H1 (cell line): Measurements from ENCODE around the gene RELT. TPM values are rescaled to one million over a fixed set of nuclear protein-coding genes. Genes with fewer than 3 reads are reported as not detected.

Experiments
- CTCF ChIA-PET: fragments of 300-600 bp; sonication (Branson Sonifier 250); formaldehyde crosslinking; loops from one replicate; lab custom pipeline; 2021; ENCODE audit not compliant: partially characterized antibody; lab: Charles Lee
- POLR2A ChIA-PET: fragments of 300-600 bp; sonication (Branson Sonifier 250); formaldehyde crosslinking; loops from one replicate; lab custom pipeline; 2021; ENCODE audit warnings: inconsistent platforms; ENCODE audit not compliant: partially characterized antibody; lab: Charles Lee
- DNase-seq, 2 experiments: peaks; one replicate each; pipeline versions ENCODE4 v3.0.0 to v3.0.0-alpha.2; 2010 to 2022; ENCODE audit warnings: low spot score in 2 of 2, low read depth in 1 of 2, mixed read lengths in 1 of 2
- FAIRE-seq: peaks from 2 replicates; lab custom pipeline; 2011; peaks lifted over from hg19 to GRCh38; lab: Jason Lieb, UNC
- H2AFZ ChIP-seq: 2 replicates; pipeline ENCODE4 v1.8.1; 2012; ENCODE audit warnings: low read length, inconsistent platforms
- H2AK5ac ChIP-seq: 2 replicates; pipeline ENCODE4 v1.6.1; 2013; ENCODE audit warnings: low read depth, low read length
- H2BK120ac ChIP-seq: replicated peaks from 2 replicates; pipeline ENCODE3; 2013; ENCODE audit warnings: low read depth, low read length, inconsistent platforms
- H2BK12ac ChIP-seq: 2 replicates; pipeline ENCODE4 v1.6.1; 2013; ENCODE audit warnings: low read depth, low read length
- H2BK15ac ChIP-seq: 2 replicates; pipeline ENCODE4 v1.6.1; 2013; ENCODE audit warnings: low read length
- H2BK20ac ChIP-seq: 2 replicates; pipeline ENCODE4 v1.6.1; 2013; ENCODE audit warnings: low read length
- H2BK5ac ChIP-seq: 2 replicates; pipeline ENCODE4 v1.6.1; 2013; ENCODE audit warnings: low read depth, low read length
- H3K14ac ChIP-seq: 2 replicates; pipeline ENCODE4 v1.6.1; 2013; ENCODE audit warnings: inconsistent platforms; ENCODE audit not compliant: insufficient read length
- H3K18ac ChIP-seq: 2 replicates; pipeline ENCODE4 v1.6.1; 2013; ENCODE audit warnings: low read length; ENCODE audit errors: extremely low read depth
- H3K23ac ChIP-seq: 2 replicates; pipeline ENCODE4 v1.6.1; 2013; ENCODE audit warnings: inconsistent platforms; ENCODE audit not compliant: insufficient read length
- H3K23me2 ChIP-seq: 2 replicates; pipeline ENCODE4 v1.6.1; 2013; ENCODE audit warnings: low read depth, low read length
- H3K27ac ChIP-seq: 2 replicates; pipeline ENCODE4 v1.6.1; 2011; ENCODE audit warnings: low read depth, low read length, inconsistent platforms
- H3K27me3 ChIP-seq, 4 experiments: replicated peaks in 1 of 4; 1 replicate in 1 of 4; 2 replicates in 3 of 4; pipeline versions ENCODE4 v1.6.1 to v1.8.1; 2011 to 2013; ENCODE audit warnings: low read length in 3 of 4, mild to moderate bottlenecking in 3 of 4, inconsistent platforms in 2 of 4, mixed read lengths in 2 of 4, moderate library complexity in 1 of 4; ENCODE audit not compliant: control insufficient read depth in 3 of 4, insufficient read depth in 3 of 4; ENCODE audit errors: extremely low read depth in 1 of 4
- H3K36me3 ChIP-seq, 4 experiments: 2 replicates each; pipeline versions ENCODE4 v1.6.1 to v1.8.1; 2011 to 2013; ENCODE audit warnings: mild to moderate bottlenecking in 4 of 4, low read length in 3 of 4, moderate library complexity in 2 of 4, control low read depth in 1 of 4, inconsistent platforms in 1 of 4; ENCODE audit not compliant: insufficient read depth in 4 of 4, control insufficient read depth in 2 of 4
- H3K4ac ChIP-seq: replicated peaks from 2 replicates; pipeline ENCODE3; 2013; ENCODE audit warnings: low read length, low read depth, mixed read lengths, inconsistent platforms; ENCODE audit not compliant: insufficient read length
- H3K4me1 ChIP-seq, 4 experiments: replicated peaks in 1 of 4; 1 replicate in 1 of 4; 2 replicates in 3 of 4; pipeline versions ENCODE4 v1.6.1 to v1.8.1; 2011 to 2013; ENCODE audit warnings: low read length in 3 of 4, inconsistent platforms in 2 of 4, mixed read lengths in 1 of 4; ENCODE audit not compliant: insufficient read depth in 4 of 4, control insufficient read depth in 3 of 4
- H3K4me2 ChIP-seq, 2 experiments: 2 replicates each; pipeline versions ENCODE4 v1.6.1 to v1.8.1; 2011 to 2013; ENCODE audit warnings: low read depth in 2 of 2, low read length in 2 of 2, control low read depth in 1 of 2, inconsistent platforms in 1 of 2, mild to moderate bottlenecking in 1 of 2; ENCODE audit not compliant: insufficient read depth in 1 of 2
- H3K4me3 ChIP-seq, 4 experiments: fragments of 200-600, 300-600 bp in 1 of 4; sonication (generic), shearing (Covaris generic), sonication (Bioruptor Twin) in 1 of 4; 2 replicates each; pipeline versions ENCODE4 v1.5.1 to v1.8.1; 2011 to 2016; ENCODE audit warnings: low read length in 4 of 4, low read depth in 3 of 4, control low read depth in 2 of 4, inconsistent platforms in 2 of 4, mild to moderate bottlenecking in 2 of 4, mixed read lengths in 1 of 4, moderate library complexity in 1 of 4; ENCODE audit not compliant: insufficient read depth in 2 of 4; ENCODE audit errors: extremely low read depth in 1 of 4
- H3K56ac ChIP-seq: replicated peaks from 2 replicates; pipeline ENCODE3; 2013; ENCODE audit warnings: low read depth, mild to moderate bottlenecking, mixed read lengths, low read length, inconsistent platforms; ENCODE audit not compliant: insufficient read length
- H3K79me1 ChIP-seq: 2 replicates; pipeline ENCODE4 v1.6.1; 2013; ENCODE audit warnings: low read depth, low read length, control low read depth
- H3K79me2 ChIP-seq, 2 experiments: 2 replicates each; pipeline versions ENCODE4 v1.6.1 to v1.8.1; 2012 to 2013; ENCODE audit warnings: low read length in 2 of 2, mild to moderate bottlenecking in 2 of 2, inconsistent platforms in 1 of 2; ENCODE audit not compliant: insufficient read depth in 2 of 2, control insufficient read depth in 1 of 2
- H3K9ac ChIP-seq, 4 experiments: replicated peaks in 1 of 4; 1 replicate in 1 of 4; 2 replicates in 3 of 4; pipeline versions ENCODE4 v1.6.1 to v1.8.1; 2011 to 2013; ENCODE audit warnings: low read depth in 3 of 4, low read length in 3 of 4, control low read depth in 2 of 4, mild to moderate bottlenecking in 2 of 4, moderate library complexity in 2 of 4, inconsistent platforms in 1 of 4; ENCODE audit errors: extremely low read depth in 1 of 4
- H3K9me3 ChIP-seq, 2 experiments: 2 replicates each; pipeline versions ENCODE4 v1.6.1 to v1.8.1; 2012 to 2013; ENCODE audit warnings: mild to moderate bottlenecking in 2 of 2, moderate library complexity in 2 of 2, control low read depth in 1 of 2, inconsistent platforms in 1 of 2, low read depth in 1 of 2, low read length in 1 of 2, mixed read lengths in 1 of 2; ENCODE audit not compliant: insufficient read depth in 2 of 2
- H4K20me1 ChIP-seq, 2 experiments: replicated peaks in 1 of 2; 2 replicates each; pipeline versions ENCODE3 to v1.8.1; 2011 to 2013; ENCODE audit warnings: inconsistent platforms in 2 of 2, low read length in 2 of 2, mild to moderate bottlenecking in 1 of 2; ENCODE audit not compliant: insufficient read depth in 2 of 2, control insufficient read depth in 1 of 2
- H4K5ac ChIP-seq: 2 replicates; pipeline ENCODE4 v1.6.1; 2013; ENCODE audit warnings: low read length, low read depth, mixed read lengths, inconsistent platforms; ENCODE audit not compliant: insufficient read length
- H4K8ac ChIP-seq: 2 replicates; pipeline ENCODE4 v1.8.0; 2013; ENCODE audit warnings: mild to moderate bottlenecking, moderate library complexity, low read length, inconsistent platforms; ENCODE audit not compliant: insufficient read depth; ENCODE audit errors: extremely low read depth
- H4K91ac ChIP-seq: replicated peaks from 2 replicates; pipeline ENCODE3; 2013; ENCODE audit warnings: low read length, mixed read lengths, inconsistent platforms; ENCODE audit not compliant: insufficient read length
- CBX5 ChIP-seq: fragments of 300-800, 300-1000 bp; sonication (generic); IDR thresholded peaks from 2 replicates; pipeline ENCODE4 v1.7.1; 2016; ENCODE audit warnings: antibody characterized with exemption, low read length, low read depth
- RBBP5 ChIP-seq: IDR thresholded peaks from 2 replicates; pipeline ENCODE4 v1.7.1; 2012; ENCODE audit warnings: low read depth, mild to moderate bottlenecking, inconsistent platforms, low read length, moderate library complexity, borderline replicate concordance
- ZNF274 ChIP-seq: IDR thresholded peaks from 2 replicates; pipeline ENCODE4 v1.7.0; 2012; ENCODE audit warnings: low read length, borderline replicate concordance; ENCODE audit errors: extremely low read depth
- WGBS, 2 experiments: shearing (Covaris generic) in 1 of 2; methylation state at CpG; one replicate each; pipeline versions ENCODE4 v1.1.6 to v1.1.7; 2013 to 2015; ENCODE audit warnings: low lambda C conversion rate in 2 of 2, mixed read lengths in 2 of 2, inconsistent platforms in 1 of 2, low coverage in 1 of 2, missing lambda C conversion rate in 1 of 2; ENCODE audit not compliant: insufficient replicate concordance in 2 of 2, insufficient coverage in 1 of 2, insufficient read length in 1 of 2; ENCODE audit errors: extremely low coverage in 1 of 2, missing lambda C conversion rate in 1 of 2; 5-methylcytosine and 5-hydroxymethylcytosine counted together
- polyA plus RNA-seq, 7 experiments: library from polyadenylated mRNA; depleted of rRNA in 3 of 7; stranded (reverse) in 5 of 7; unstranded in 2 of 7; fragments of >200 nt in 5 of 7; fragments of 200-250 nt in 2 of 7; gene quantifications; 1 replicate in 5 of 7; 2 replicates in 1 of 7; 4 replicates in 1 of 7; pipeline versions ENCODE4 v1.2.1 to v1.2.3, GENCODE V29; 2011 to 2013; ENCODE audit warnings: missing spikeins in 2 of 7, mixed read lengths in 2 of 7
- total RNA-seq: library from RNA; stranded (reverse); fragmentation: NEBNext Ultra II Directional; extraction: Animal tissue kit (Norgen Biotek cat#: 25700); gene quantifications from 2 replicates; pipeline ENCODE4 v1.2.1, GENCODE V29; 2021

RELT gene
- total and polyA plus RNA-seq, 2 of the 8 experiments (the other 6 are each of a cell fraction or from before 2014, with no cell fraction given), result 3.4 to 5.7 TPM

DNA sequence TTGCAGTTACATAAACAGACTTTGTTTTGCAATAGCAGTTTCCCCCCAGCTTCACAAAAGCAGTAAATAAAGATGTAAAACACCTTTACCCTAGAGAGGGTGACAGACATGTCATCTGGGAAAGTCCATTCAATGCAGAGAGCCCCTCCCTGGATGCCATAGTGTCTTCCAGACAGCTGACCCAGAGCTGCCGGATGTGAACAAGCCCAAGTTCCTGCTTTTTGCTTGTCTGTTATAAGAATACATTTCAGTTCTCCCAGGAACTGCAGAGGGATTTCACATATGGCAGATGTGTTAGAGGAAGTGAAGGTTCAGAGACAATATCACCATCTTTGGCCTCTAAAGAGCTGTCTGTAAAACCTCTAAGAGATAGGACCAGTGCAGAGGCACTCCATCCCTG lies 48.9 kb downstream of the RELT start:
- peaks cover 0 to 2% (median under 1%) of the 10 kb centered on the region in 4 experiments; a peak in 2 of 7 replicates for H3K4me1 ChIP-seq
- DNase-seq (no peak), FAIRE-seq (no peak)
- TF ChIP-seq CBX5 (no peak), ZNF274 (no peak), RBBP5 (no peak)
- no peak overlapping the region for H2BK5ac ChIP-seq
- H3K18ac ChIP-seq, result no peak overlapping the region
- H4K20me1 ChIP-seq, result no peaks in the 10 kb centered on the region
- no peak overlapping the region for H3K9ac ChIP-seq
- no peak overlapping the region for H3K14ac ChIP-seq
- no peaks in the 10 kb centered on the region; the same call in 1 of the 2 replicates for H3K79me1 ChIP-seq
- WGBS, 2 experiments, result 100% methylated on average over 1 of the region's 1 CpG; no CpG with 5 or more reads in 1 of the 2 experiments
- no peak overlapping the region for H2BK120ac ChIP-seq
- H3K9me3 ChIP-seq, result no peaks in the 10 kb centered on the region
- H3K4me2 ChIP-seq, result no peak overlapping the region
- H3K27me3 ChIP-seq, result no peaks in the 10 kb centered on the region
- no peak overlapping the region for H4K8ac ChIP-seq
- H3K23ac ChIP-seq, result no peak overlapping the region
- ChIA-PET CTCF (interaction anchor here (0.6 to 1.6 kb wide), 7 partner anchors 11 to 235 kb away, joined by 3 to 5 read pairs (median 3); no protein-coding TSS in a partner anchor), POLR2A (interaction anchor here (1.3 kb wide), 1 partner anchor 12 kb away, joined by 4 read pairs; no protein-coding TSS in a partner anchor)
- no peak overlapping the region for H2AFZ ChIP-seq
- H3K4ac ChIP-seq, result no peak overlapping the region
- H2BK12ac ChIP-seq, result no peak overlapping the region
- no peaks in the 10 kb centered on the region for H3K36me3 ChIP-seq
- no peak overlapping the region for H3K27ac ChIP-seq
- no peak overlapping the region for H2BK20ac ChIP-seq
- H2AK5ac ChIP-seq, result no peak overlapping the region
- no peak overlapping the region for H4K91ac ChIP-seq
- H3K56ac ChIP-seq, result no peak overlapping the region
- no peak overlapping the region for H2BK15ac ChIP-seq
- H3K23me2 ChIP-seq, result no peaks in the 10 kb centered on the region
- no peak overlapping the region for H4K5ac ChIP-seq
- no peaks in the 10 kb centered on the region for H3K79me2 ChIP-seq
- H3K4me3 ChIP-seq, result no peak overlapping the region
